SHP77 (cell line): ENCODE data around the gene STYXL1.
"Not testable (repeated sequence)": the region's sequence is repeated elsewhere in the genome, so short reads cannot be mapped to it uniquely, and the experiment has no call there.

ENCODE experiments used
- DNase-seq, 2 experiments: peaks; one replicate each; lab custom pipeline; 2025; lab: John Stamatoyannopoulos, UW

The STYXL1 gene

GRCh38 chr7:76047811-76048667 lies at the start of gene STYXL1, which contains the start of gene MDH2:
Gene STYXL1, minus strand, starts transcription at chr7:76048000. Its CDS starts 17,477 bp downstream, at chr7:76030523.
Gene MDH2, plus strand, starts transcription at chr7:76048106. Its CDS starts 55 bp downstream, at chr7:76048161.
- peak; percentile 93 for DNase-seq

GRCh38 chr7:76095908-76096307 lies 48.1 kb upstream of the STYXL1 start:
- DNase-seq, result no peak

GRCh38 chr7:76094326-76094725 lies 46.5 kb upstream of the STYXL1 start:
- not testable (repeated sequence) for DNase-seq

GRCh38 chr7:76093531-76093930 lies 45.7 kb upstream of the STYXL1 start:
- not testable (repeated sequence) for DNase-seq

- no peak for DNase-seq
These were observed 43.7 kb upstream of the STYXL1 start for GRCh38 chr7:76091506-76091905.

- DNase-seq, result no peak
These were observed 42.2 kb upstream of the STYXL1 start for GRCh38 chr7:76089865-76090475.

- not testable (repeated sequence) for DNase-seq
These were observed 39.6 kb upstream of the STYXL1 start for GRCh38 chr7:76087362-76087791.

- DNase-seq, result no peak
These were observed 38.3 kb upstream of the STYXL1 start for GRCh38 chr7:76086070-76086469.

- not testable (repeated sequence) for DNase-seq
These were observed 36.3 kb upstream of the STYXL1 start for GRCh38 chr7:76084115-76084514.

GRCh38 chr7:76080204-76080603 lies 32.4 kb upstream of the STYXL1 start:
- DNase-seq, result no peak

- no peak for DNase-seq
These were observed 29.6 kb upstream of the STYXL1 start for GRCh38 chr7:76077435-76077834.

- DNase-seq, result no peak
These were observed 29.2 kb upstream of the STYXL1 start for GRCh38 chr7:76076995-76077394.

GRCh38 chr7:76074972-76075370 lies 27.2 kb upstream of the STYXL1 start:
- no peak for DNase-seq

- no peak for DNase-seq
These were observed 26.6 kb upstream of the STYXL1 start for GRCh38 chr7:76074306-76074971.

- no peak for DNase-seq
These were observed 25.7 kb upstream of the STYXL1 start for GRCh38 chr7:76073335-76073990.

GRCh38 chr7:76072243-76073148 lies 24.7 kb upstream of the STYXL1 start:
- DNase-seq, result no peak

GRCh38 chr7:76071316-76072242 lies 23.8 kb upstream of the STYXL1 start:
- no peak for DNase-seq

GRCh38 chr7:76069238-76069638 lies 21.4 kb upstream of the STYXL1 start:
- DNase-seq, result no peak

GRCh38 chr7:76066716-76067503 lies 19.1 kb upstream of the STYXL1 start:
- DNase-seq, result no peak
